Activated naive CD4-positive, alpha-beta T cell treated with anti-CD3 and anti-CD28 coated beads, Interleukin-2, amount 50 U/mL, for 72 hours (primary cell): Measurements from ENCODE around the gene AQP11. TPM values are rescaled to one million over a fixed set of nuclear protein-coding genes. Genes with fewer than 3 reads are reported as not detected.
"Not testable (repeated sequence)": the region's sequence is repeated elsewhere in the genome, so short reads cannot be mapped to it uniquely, and the experiment has no call there.

ENCODE experiments used
- ATAC-seq, 2 donors: fragments of 150-1000 bp; cut with Tn5 transposase; 2 replicates each; pipeline ENCODE4 v1.10.0; 2021; ENCODE audit warnings: mild to moderate bottlenecking in 2 of 2, moderate library complexity in 2 of 2
- DNase-seq, 2 donors: peaks; one replicate each; pipeline ENCODE4 v3.0.0; 2021 to 2022; ENCODE audit warnings: low spot score in 2 of 2
- H3K27ac Mint-ChIP-seq, 2 donors: one replicate each; pipeline ENCODE4 v1.8.0; 2022; ENCODE audit warnings: mild to moderate bottlenecking in 2 of 2, mixed read lengths in 2 of 2
- H3K36me3 Mint-ChIP-seq, 2 donors: one replicate each; pipeline ENCODE4 v1.8.0; 2022; ENCODE audit warnings: mixed read lengths in 2 of 2
- H3K9me3 Mint-ChIP-seq, 2 donors: one replicate each; pipeline ENCODE4 v1.8.0; 2022; ENCODE audit warnings: mixed read lengths in 2 of 2
- total RNA-seq, 2 donors: library from RNA; stranded (reverse); gene quantifications; one replicate each; pipeline ENCODE4 v1.2.3, GENCODE V29; 2022

AQP11 gene, protein sequence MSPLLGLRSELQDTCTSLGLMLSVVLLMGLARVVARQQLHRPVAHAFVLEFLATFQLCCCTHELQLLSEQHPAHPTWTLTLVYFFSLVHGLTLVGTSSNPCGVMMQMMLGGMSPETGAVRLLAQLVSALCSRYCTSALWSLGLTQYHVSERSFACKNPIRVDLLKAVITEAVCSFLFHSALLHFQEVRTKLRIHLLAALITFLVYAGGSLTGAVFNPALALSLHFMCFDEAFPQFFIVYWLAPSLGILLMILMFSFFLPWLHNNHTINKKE
- total RNA-seq = under 1 TPM; 0.09 to 0.19 TPM

DNA sequence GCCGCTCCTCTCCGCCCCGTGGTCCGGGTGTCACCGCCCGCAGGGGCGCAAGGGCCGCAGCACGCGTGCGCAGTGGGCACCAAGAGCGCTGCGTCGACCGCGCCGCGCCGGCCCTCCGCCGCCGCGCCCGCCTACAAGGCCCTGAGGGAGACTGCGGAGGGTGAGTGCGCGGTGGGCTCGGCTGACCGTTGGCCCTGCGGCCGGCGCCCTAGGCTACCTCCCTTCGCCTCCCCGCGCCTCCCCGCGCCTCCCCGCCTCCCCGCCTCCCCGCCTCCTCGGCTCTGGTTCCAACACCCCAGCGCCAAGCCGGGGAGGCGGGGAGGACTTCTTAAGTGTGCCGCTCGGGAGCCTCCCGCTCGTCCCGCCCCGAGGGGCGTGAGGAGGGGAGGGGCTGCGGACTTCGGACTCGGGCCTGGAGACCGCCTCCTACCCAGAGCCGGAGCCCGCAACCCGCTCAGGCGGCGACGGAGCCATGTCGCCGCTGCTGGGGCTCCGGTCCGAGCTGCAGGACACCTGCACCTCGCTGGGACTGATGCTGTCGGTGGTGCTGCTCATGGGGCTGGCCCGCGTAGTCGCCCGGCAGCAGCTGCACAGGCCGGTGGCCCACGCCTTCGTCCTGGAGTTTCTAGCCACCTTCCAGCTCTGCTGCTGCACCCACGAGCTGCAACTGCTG is at the start of gene AQP11:
Gene AQP11, plus strand, starts transcription at position 433 of the 673 bp plus-strand sequence. Its CDS starts 40 bp downstream, at position 473.
- no peaks in the 10 kb centered on the region for H3K9me3 Mint-ChIP-seq
- ATAC-seq = peak; percentile 87 to 91
- peaks cover 0 to 4% of the 10 kb centered on the region in 2 donors for H3K36me3 Mint-ChIP-seq
- peak within 1 kb of the TSS in 1 of 2 donors; percentile 66 for H3K27ac Mint-ChIP-seq
- peak; percentile 66 to 74 for DNase-seq

DNA sequence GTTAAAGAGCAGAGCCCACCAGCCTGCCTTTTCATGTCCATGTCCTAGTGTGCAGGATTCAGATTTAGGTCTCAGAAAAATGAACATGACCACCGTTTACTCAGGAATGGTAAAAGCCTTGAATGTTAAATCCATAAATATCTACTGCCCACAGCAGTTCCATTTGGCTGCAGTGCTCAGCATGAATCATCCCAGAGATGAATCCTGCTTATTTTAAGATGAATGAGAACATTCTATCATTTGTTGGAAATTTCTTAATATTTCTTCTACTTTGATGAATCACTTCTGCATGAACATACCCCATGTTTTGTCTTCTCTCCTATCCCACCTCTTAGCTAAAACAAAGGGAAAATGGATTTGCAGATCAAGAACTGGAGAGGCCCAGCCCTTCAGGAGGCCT is 47.5 kb upstream of the AQP11 start:
- Mint-ChIP-seq H3K27ac (no peak overlapping the region), H3K36me3 (no peaks in the 10 kb centered on the region), H3K9me3 (no peaks in the 10 kb centered on the region)
- DNase-seq (no peak), ATAC-seq (no peak)

GRCh38 chr11:77547047-77547836 is 42.5 kb upstream of the AQP11 start:
- no peaks in the 10 kb centered on the region for H3K36me3 Mint-ChIP-seq

GRCh38 chr11:77547863-77548551 is 41.7 kb upstream of the AQP11 start:
- Mint-ChIP-seq H3K36me3 (no peaks in the 10 kb centered on the region), H3K9me3 (no peaks in the 10 kb centered on the region), H3K27ac (no peak overlapping the region)
- DNase-seq = peak in 1 of 2 donors; percentile 18
- ATAC-seq = peak; percentile 24 to 54

More at GRCh38 chr11:77547047-77547836, 42.5 kb upstream of the AQP11 start:
- H3K9me3 Mint-ChIP-seq = no peaks in the 10 kb centered on the region
- no peak overlapping the region for H3K27ac Mint-ChIP-seq
- ATAC-seq (no peak), DNase-seq (no peak)

- ATAC-seq = no peak
- no peak overlapping the region for H3K27ac Mint-ChIP-seq
- no peak for DNase-seq
- H3K36me3 Mint-ChIP-seq = no peaks in the 10 kb centered on the region
- H3K9me3 Mint-ChIP-seq = no peaks in the 10 kb centered on the region
Measured at GRCh38 chr11:77548552-77549445, 41.0 kb upstream of the AQP11 start.

DNA sequence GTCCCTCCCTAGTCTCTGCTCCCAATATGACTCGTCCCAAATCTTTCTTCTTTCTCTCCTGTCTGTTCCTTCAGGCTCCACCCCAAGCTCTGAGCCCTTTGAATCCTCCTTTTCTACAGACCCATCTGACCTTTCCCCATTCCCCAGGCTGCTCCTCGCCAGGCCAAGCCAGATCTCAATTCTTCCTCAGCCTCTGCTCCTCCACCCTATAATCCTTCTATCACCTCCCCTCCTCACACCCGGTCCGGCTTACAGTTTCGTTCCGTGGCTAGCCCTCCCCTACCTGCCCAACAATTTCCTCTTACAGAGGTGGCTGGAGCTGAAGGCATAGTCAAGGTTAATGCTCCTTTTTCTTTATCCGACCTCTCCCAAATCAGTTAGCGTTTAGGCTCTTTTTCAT is 38.3 kb upstream of the AQP11 start:
- ATAC-seq, DNase-seq, H3K9me3 Mint-ChIP-seq, H3K36me3 Mint-ChIP-seq, H3K27ac Mint-ChIP-seq: not testable (repeated sequence)

- no peak for DNase-seq
- ATAC-seq = no peak
- H3K9me3 Mint-ChIP-seq = no peaks in the 10 kb centered on the region
Measured at GRCh38 chr11:77557553-77557952, 32.2 kb upstream of the AQP11 start.

GRCh38 chr11:77558380-77558779 is 31.4 kb upstream of the AQP11 start:
- Mint-ChIP-seq H3K27ac (no peak overlapping the region), H3K36me3 (no peaks in the 10 kb centered on the region), H3K9me3 (no peaks in the 10 kb centered on the region)
- DNase-seq (no peak), ATAC-seq (no peak)

More at GRCh38 chr11:77557553-77557952, 32.2 kb upstream of the AQP11 start:
- Mint-ChIP-seq H3K27ac (no peak overlapping the region), H3K36me3 (no peaks in the 10 kb centered on the region)

DNA sequence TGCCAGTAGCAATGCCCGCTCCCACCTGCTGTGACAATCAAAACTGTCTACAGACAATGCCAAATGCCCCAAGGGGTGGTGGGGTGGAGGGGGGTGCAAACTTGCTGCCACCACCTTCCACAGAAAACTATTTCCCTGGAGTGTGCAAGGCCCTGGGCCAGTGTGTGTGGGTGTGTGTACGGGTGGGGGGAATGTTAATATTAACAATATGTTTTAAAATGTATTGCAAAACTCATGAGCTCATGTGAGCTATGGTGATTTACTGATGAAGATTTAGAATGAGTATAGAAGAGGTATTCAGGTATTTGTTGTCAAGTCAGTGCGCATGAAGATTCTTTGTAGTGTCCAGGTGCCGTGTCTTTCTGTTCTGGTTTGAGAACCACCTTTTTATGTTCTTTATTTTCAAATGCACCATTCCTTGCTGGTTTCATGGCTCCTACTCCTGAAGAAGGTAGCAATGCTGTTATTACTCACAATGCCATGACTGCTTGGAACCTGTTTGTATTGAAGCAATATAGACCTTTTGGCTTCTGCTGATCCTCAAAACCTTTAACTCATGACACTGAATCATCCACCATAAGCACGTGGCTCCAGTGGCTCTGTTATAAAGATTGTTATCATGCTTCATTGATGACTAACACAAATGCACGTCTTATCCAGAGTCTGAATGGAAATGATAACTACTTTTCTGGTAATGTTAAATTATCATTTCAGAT is 29.9 kb upstream of the AQP11 start:
- DNase-seq (no peak), ATAC-seq (peak in 1 of 2 donors; percentile 56)
- Mint-ChIP-seq H3K9me3 (peaks cover 1 to 4% of the 10 kb centered on the region in 2 donors), H3K36me3 (peaks cover 0 to 8% of the 10 kb centered on the region in 2 donors), H3K27ac (no peak overlapping the region)

DNA sequence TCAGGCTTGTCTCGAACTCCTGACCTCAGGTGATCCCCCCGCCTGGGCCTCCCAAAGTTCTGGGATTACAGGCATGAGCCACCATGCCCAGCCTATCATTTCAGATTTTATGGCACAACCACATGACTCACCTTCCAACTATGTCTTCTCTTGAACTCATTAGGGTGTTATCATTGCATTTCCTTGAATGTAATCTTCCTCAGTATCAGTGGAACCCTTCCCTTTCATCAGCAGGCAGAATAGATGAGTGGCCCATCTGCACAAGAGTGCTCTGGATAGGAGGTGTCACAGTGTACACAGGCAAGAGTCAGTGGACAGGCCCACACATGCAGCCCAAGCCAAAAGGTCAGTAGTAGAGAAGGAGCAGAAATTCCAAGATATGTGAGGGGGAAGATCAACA is 29.1 kb upstream of the AQP11 start:
- DNase-seq (no peak), ATAC-seq (peak in 1 of 2 donors; percentile 31)
- peaks cover 4 to 6% of the 10 kb centered on the region in 2 donors for H3K9me3 Mint-ChIP-seq
- no peak overlapping the region for H3K27ac Mint-ChIP-seq
- peaks cover 0 to 8% of the 10 kb centered on the region in 2 donors for H3K36me3 Mint-ChIP-seq

DNA sequence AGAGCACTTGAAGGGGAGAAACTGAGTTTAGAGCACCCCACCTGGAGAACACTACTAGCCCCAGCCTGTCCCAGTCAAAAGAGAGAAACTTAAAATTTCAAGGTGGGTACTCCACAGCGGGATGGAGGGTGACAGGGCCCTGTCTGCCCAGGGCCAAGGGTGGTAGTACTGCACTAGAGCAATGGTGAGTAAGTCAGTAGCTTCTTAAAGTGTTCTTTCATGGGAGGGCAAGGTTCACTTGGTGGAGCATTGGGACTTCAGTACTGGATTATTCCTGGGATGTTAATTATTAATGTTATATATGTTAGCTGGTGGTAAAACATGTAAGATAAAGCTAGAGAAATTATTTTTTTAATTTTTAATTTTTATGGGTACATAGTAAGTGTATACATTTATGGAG is 28.5 kb upstream of the AQP11 start:
- peaks cover 0 to 8% of the 10 kb centered on the region in 2 donors for H3K36me3 Mint-ChIP-seq
- ATAC-seq (no peak), DNase-seq (no peak)
- peaks cover 5 to 6% of the 10 kb centered on the region in 2 donors for H3K9me3 Mint-ChIP-seq
- no peak overlapping the region for H3K27ac Mint-ChIP-seq

- DNase-seq (no peak), ATAC-seq (no peak)
- Mint-ChIP-seq H3K27ac (no peak overlapping the region), H3K9me3 (peaks cover 6 to 9% of the 10 kb centered on the region in 2 donors), H3K36me3 (peaks cover 0 to 18% of the 10 kb centered on the region in 2 donors)
Measured at GRCh38 chr11:77568306-77568705, 21.4 kb upstream of the AQP11 start.

DNA sequence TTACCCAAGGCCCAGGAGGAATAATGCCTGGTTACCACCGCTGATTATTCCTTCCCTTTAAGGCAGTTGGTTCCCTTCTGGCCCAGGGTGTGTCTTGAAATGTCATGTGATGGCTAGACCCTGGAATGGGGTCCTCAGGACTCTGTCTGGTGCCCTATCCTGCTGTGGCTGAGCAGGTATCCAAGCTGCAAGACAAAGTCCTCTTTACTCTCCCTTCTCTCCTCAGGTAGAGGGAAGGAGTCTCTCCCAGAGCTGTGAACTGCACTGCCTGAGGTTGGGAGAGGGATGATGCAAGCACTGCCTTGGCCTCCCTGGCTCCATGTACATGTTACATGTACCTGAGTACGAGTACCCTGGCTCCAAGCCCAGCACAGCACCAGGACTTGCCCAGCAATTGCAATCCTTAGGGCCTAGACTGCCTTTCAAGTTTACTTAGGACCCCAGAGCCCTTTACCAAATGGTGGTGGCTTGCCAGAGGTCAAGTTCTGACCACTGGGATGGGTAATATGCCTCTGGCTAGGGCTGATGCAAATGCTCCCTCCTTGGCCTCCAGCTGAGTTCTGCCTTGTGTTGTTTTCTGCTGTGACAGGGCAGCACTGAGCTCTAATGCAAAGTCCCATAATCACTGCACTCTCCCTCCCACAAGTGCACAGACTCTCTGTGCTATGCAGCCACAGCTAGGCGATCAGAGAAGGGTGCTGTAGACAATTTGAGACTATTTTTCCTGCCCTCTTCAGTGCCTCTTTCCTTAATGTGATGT is 20.7 kb upstream of the AQP11 start:
- Mint-ChIP-seq H3K27ac (peak overlapping the region in 1 of 2 donors; percentile 53), H3K36me3 (peaks cover 0 to 15% of the 10 kb centered on the region in 2 donors), H3K9me3 (peaks cover 6 to 9% of the 10 kb centered on the region in 2 donors)
- no peak for DNase-seq
- no peak for ATAC-seq

- Mint-ChIP-seq H3K9me3 (peaks cover 5 to 6% of the 10 kb centered on the region in 2 donors), H3K27ac (peak overlapping the region in 1 of 2 donors; percentile 53), H3K36me3 (peaks cover 0 to 10% of the 10 kb centered on the region in 2 donors)
- ATAC-seq (no peak), DNase-seq (no peak)
Measured at GRCh38 chr11:77569676-77570070, 20.1 kb upstream of the AQP11 start.
